Measurements from ENCODE around the gene NLRP8.
"Not testable (repeated sequence)": the region's sequence is repeated elsewhere in the genome, so short reads cannot be mapped to it uniquely, and the experiment has no call there.

The NLRP8 gene

GRCh38 chr19:55947532-55947931 lies at the start of gene NLRP8:
Gene NLRP8 (plus strand): TSS chr19:55947832.
- no peak for DNase-seq

GRCh38 chr19:55898911-55899310 lies 48.7 kb upstream of the NLRP8 start:
- DNase-seq: no peak

- no peak for DNase-seq
Observed at GRCh38 chr19:55901369-55902079, 46.1 kb upstream of the NLRP8 start.

GRCh38 chr19:55902080-55902751 lies 45.4 kb upstream of the NLRP8 start:
- DNase-seq: no peak

- DNase-seq: no peak
Observed at GRCh38 chr19:55907286-55907685, 40.3 kb upstream of the NLRP8 start.

GRCh38 chr19:55907746-55908145 lies 39.9 kb upstream of the NLRP8 start:
- no peak for DNase-seq

- DNase-seq: no peak
Observed at GRCh38 chr19:55909801-55910200, 37.8 kb upstream of the NLRP8 start.

- no peak for DNase-seq
Observed at GRCh38 chr19:55912916-55913315, 34.7 kb upstream of the NLRP8 start.

- DNase-seq: no peak
Observed at GRCh38 chr19:55913643-55914268, 33.9 kb upstream of the NLRP8 start.

GRCh38 chr19:55923556-55923955 lies 24.1 kb upstream of the NLRP8 start:
- no peak for DNase-seq

- DNase-seq: no peak
Observed at GRCh38 chr19:55927991-55928390, 19.6 kb upstream of the NLRP8 start.

GRCh38 chr19:55929258-55929657 lies 18.4 kb upstream of the NLRP8 start:
- DNase-seq: not testable (repeated sequence)

GRCh38 chr19:55930996-55931515 lies 16.6 kb upstream of the NLRP8 start:
- DNase-seq: no peak

- no peak for DNase-seq
Observed at GRCh38 chr19:55931936-55932386, 15.7 kb upstream of the NLRP8 start, which contains the start of gene NLRP13. Gene NLRP13 (minus strand): TSS chr19:55932336. CDS start chr19:55932311, 25 bp downstream.

GRCh38 chr19:55935206-55935605 lies 12.4 kb upstream of the NLRP8 start:
- DNase-seq: no peak

GRCh38 chr19:55939206-55939605 lies 8.4 kb upstream of the NLRP8 start:
- DNase-seq: no peak

GRCh38 chr19:55940306-55940705 lies 7.3 kb upstream of the NLRP8 start:
- no peak for DNase-seq

- not testable (repeated sequence) for DNase-seq
Observed at GRCh38 chr19:55950566-55950965, 2.9 kb downstream of the NLRP8 start.

GRCh38 chr19:55956431-55956830 lies 8.8 kb downstream of the NLRP8 start:
- DNase-seq: no peak

GRCh38 chr19:55958356-55958755 lies 10.7 kb downstream of the NLRP8 start:
- no peak for DNase-seq

GRCh38 chr19:55959996-55960675 lies 12.5 kb downstream of the NLRP8 start:
- no peak for DNase-seq

- no peak for DNase-seq
Observed at GRCh38 chr19:55962186-55962585, 14.6 kb downstream of the NLRP8 start.

GRCh38 chr19:55973982-55974381 lies 26.4 kb downstream of the NLRP8 start:
- DNase-seq: no peak
